ENCODE results near the gene SELENOI.

- no peak for TF ChIP-seq CTCF (IDR thresholded peaks at IDR 0.05)
- no peak for TF ChIP-seq EP300 (IDR thresholded peaks at IDR 0.05)
Measured at GRCh38 chr2:26442301-26442700, 96.4 kb downstream of the SELENOI start.
